ENCODE results near the gene WWOX. TPM values are rescaled to one million over a fixed set of nuclear protein-coding genes. Genes with fewer than 3 reads are reported as not detected.

Gene WWOX
- total and polyA plus RNA-seq, 2 of the 8 experiments (the other 6 are each of a cell fraction or from before 2014, with no cell fraction given) = 5.4 to 16.7 TPM

DNA sequence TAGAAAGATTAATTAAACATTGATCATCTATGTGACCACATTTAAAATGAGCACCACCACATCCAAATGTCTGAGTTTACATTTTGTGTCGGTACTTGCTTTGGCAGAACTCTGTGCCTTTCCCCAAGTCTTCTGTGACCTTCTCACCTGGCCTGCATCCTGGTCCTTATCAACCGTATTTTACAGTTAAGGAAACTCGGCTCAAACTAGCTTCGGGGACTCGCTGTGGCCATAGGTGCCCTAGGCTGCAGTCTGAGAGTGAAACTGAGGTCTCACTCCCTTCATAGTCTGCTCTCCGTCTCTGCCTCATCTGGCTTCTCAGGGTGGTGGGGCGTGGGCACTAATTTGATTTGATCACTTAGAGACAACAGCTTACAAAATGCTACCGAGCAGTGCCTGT lies 555.5 kb downstream of the WWOX start:
- no peak overlapping the region for H2BK5ac ChIP-seq (ENCODE audit: low read depth, low read length)
- no peaks in the 10 kb centered on the region for H3K4me1 ChIP-seq (replicated peaks in 1 of 4; ENCODE audit: control insufficient read depth in 3 of 4, insufficient read depth in 4 of 4, low read length in 3 of 4)
- WGBS, 2 experiments (ENCODE audit: extremely low coverage in 1 of 2, insufficient coverage in 1 of 2, insufficient read length in 1 of 2, insufficient replicate concordance in 2 of 2, low coverage in 1 of 2, low lambda C conversion rate in 2 of 2, missing lambda C conversion rate in 1 of 2) = 91% methylated on average over 8 of the region's 8 CpGs; no CpG with 5 or more reads in 1 of the 2 experiments
- H3K79me1 ChIP-seq (ENCODE audit: low read depth, low read length) = no peaks in the 10 kb centered on the region
- no peak overlapping the region for H3K4ac ChIP-seq (replicated peaks; ENCODE audit: insufficient read length, low read depth, low read length)
- no peaks in the 10 kb centered on the region; a peak in 1 of 8 replicates for H3K36me3 ChIP-seq (ENCODE audit: control insufficient read depth in 2 of 4, insufficient read depth in 4 of 4, low read length in 3 of 4)
- no peak overlapping the region for H2BK15ac ChIP-seq (ENCODE audit: low read length)
- no peak overlapping the region for H3K9ac ChIP-seq (replicated peaks in 1 of 4; ENCODE audit: extremely low read depth in 1 of 4, low read depth in 3 of 4, low read length in 3 of 4)
- no peak overlapping the region for H2BK20ac ChIP-seq (ENCODE audit: low read length)
- no peak overlapping the region for H3K18ac ChIP-seq (ENCODE audit: extremely low read depth, low read length)
- H3K14ac ChIP-seq (ENCODE audit: insufficient read length) = no peak overlapping the region
- no peak overlapping the region for H2BK120ac ChIP-seq (replicated peaks; ENCODE audit: low read depth, low read length)
- H3K4me3 ChIP-seq (ENCODE audit: extremely low read depth in 1 of 4, insufficient read depth in 2 of 4, low read depth in 3 of 4, low read length in 4 of 4) = no peak overlapping the region
- no peaks in the 10 kb centered on the region for H3K79me2 ChIP-seq (ENCODE audit: control insufficient read depth in 1 of 2, insufficient read depth in 2 of 2, low read length in 2 of 2)
- no peak overlapping the region for H3K23ac ChIP-seq (ENCODE audit: insufficient read length)
- POLR2A ChIA-PET (ENCODE audit: partially characterized antibody) = no interaction called here
- no peak overlapping the region for H4K5ac ChIP-seq (ENCODE audit: insufficient read length, low read depth, low read length)
- H3K23me2 ChIP-seq (ENCODE audit: low read depth, low read length) = no peaks in the 10 kb centered on the region
- no peak overlapping the region for H3K4me2 ChIP-seq (ENCODE audit: insufficient read depth in 1 of 2, low read depth in 2 of 2, low read length in 2 of 2)
- no peak for DNase-seq (ENCODE audit: low read depth in 1 of 2, low spot score in 2 of 2)
- H4K20me1 ChIP-seq (replicated peaks in 1 of 2; ENCODE audit: control insufficient read depth in 1 of 2, insufficient read depth in 2 of 2, low read length in 2 of 2) = no peaks in the 10 kb centered on the region
- no peak overlapping the region for H2AK5ac ChIP-seq (ENCODE audit: low read depth, low read length)
- H3K27me3 ChIP-seq (replicated peaks in 1 of 4; ENCODE audit: control insufficient read depth in 3 of 4, extremely low read depth in 1 of 4, insufficient read depth in 3 of 4, low read length in 3 of 4) = no peaks in the 10 kb centered on the region
- H2BK12ac ChIP-seq (ENCODE audit: low read depth, low read length) = no peak overlapping the region
- FAIRE-seq = no peak
- H3K27ac ChIP-seq (ENCODE audit: low read depth, low read length) = no peak overlapping the region
- no peaks in the 10 kb centered on the region for H3K9me3 ChIP-seq (ENCODE audit: insufficient read depth in 2 of 2, low read depth in 1 of 2, low read length in 1 of 2)
- no peak overlapping the region for H4K91ac ChIP-seq (replicated peaks; ENCODE audit: insufficient read length, low read length)
- H3K56ac ChIP-seq (replicated peaks; ENCODE audit: insufficient read length, low read depth, low read length) = no peak overlapping the region
- no peak overlapping the region for H2AFZ ChIP-seq (ENCODE audit: low read length)
- H4K8ac ChIP-seq (ENCODE audit: extremely low read depth, insufficient read depth, low read length) = no peak overlapping the region
- CTCF ChIA-PET (ENCODE audit: partially characterized antibody) = interaction anchor here (1.4 kb wide), 1 partner anchor 12 kb away, joined by 4 read pairs; no protein-coding TSS in a partner anchor
- TF ChIP-seq ZNF274 (IDR thresholded peaks at IDR 0.05; ENCODE audit: borderline replicate concordance, extremely low read depth, low read length) (no peak), RNF2 (IDR thresholded peaks at IDR 0.05; ENCODE audit: borderline replicate concordance, low read depth, low read length, missing control alignments, poor library complexity, severe bottlenecking) (no peak), SP4 (IDR thresholded peaks at IDR 0.05; ENCODE audit: low read length) (no peak), CTCF (IDR thresholded peaks at IDR 0.05; ENCODE audit: control extremely low read depth in 1 of 3, insufficient read depth in 1 of 3, low read depth in 1 of 3, low read length in 3 of 3) (no peak), EP300 (IDR thresholded peaks at IDR 0.05; ENCODE audit: borderline replicate concordance in 1 of 2, low read depth in 2 of 2, low read length in 2 of 2) (no peak), YY1 (IDR thresholded peaks at IDR 0.05; ENCODE audit: low read depth, low read length) (no peak), FOSL1 (IDR thresholded peaks at IDR 0.05; ENCODE audit: insufficient read depth, low read depth, low read length) (no peak), JUN (IDR thresholded peaks at IDR 0.05; ENCODE audit: low read depth, low read length) (no peak)

Data from H1 (cell line).